Thoracic aorta (tissue), 2 donors: ENCODE results near the gene PARP6. TPM values are rescaled to one million over a fixed set of nuclear protein-coding genes. Genes with fewer than 3 reads are reported as not detected.

Source experiments
- ATAC-seq: fragments of 150-250 bp; one replicate; pipeline ENCODE4 v1.8.0; 2017; ENCODE audit warnings: low read depth; ENCODE audit not compliant: insufficient number of reproducible peaks, low FRiP score
- DNase-seq: peaks from one replicate; pipeline ENCODE4 v3.0.0-alpha.2; 2020; ENCODE audit warnings: low spot score
- H3K27ac ChIP-seq, 2 donors: fragments of 200-600 bp; sonication (generic); 1 replicate in 1 of 2; 2 replicates in 1 of 2; pipeline ENCODE4 v1.5.1; 2016; ENCODE audit warnings: mild to moderate bottlenecking in 2 of 2, moderate library complexity in 2 of 2
- H3K27me3 ChIP-seq: fragments of 200-600 bp; sonication (generic); replicated peaks from 2 replicates; pipeline ENCODE4 v1.6.0; 2016; ENCODE audit warnings: mild to moderate bottlenecking; ENCODE audit not compliant: insufficient read depth
- H3K36me3 ChIP-seq: fragments of 200-600 bp; sonication (generic); one replicate; pipeline ENCODE4 v1.5.1; 2016
- H3K4me1 ChIP-seq, 2 donors: fragments of 200-600 bp; sonication (generic); 1 replicate in 1 of 2; 2 replicates in 1 of 2; pipeline versions ENCODE4 v1.5.1 to v1.6.0; 2016; ENCODE audit warnings: low read depth in 2 of 2, mild to moderate bottlenecking in 1 of 2; ENCODE audit not compliant: control insufficient read depth in 1 of 2
- H3K4me3 ChIP-seq: fragments of 200-600 bp; sonication (generic); 2 replicates; pipeline ENCODE4 v1.5.1; 2016; ENCODE audit warnings: mild to moderate bottlenecking
- H3K9me3 ChIP-seq: fragments of 200-600 bp; sonication (generic); 2 replicates; pipeline ENCODE4 v1.5.1; 2016
- CTCF ChIP-seq: fragments of 200-600 bp; sonication (generic); IDR thresholded peaks from one replicate; pipeline ENCODE4 v1.5.1; 2019; ENCODE audit warnings: antibody characterized with exemption
- total RNA-seq, 2 donors: library from RNA; depleted of rRNA; stranded (reverse); fragments of >200 nt; gene quantifications; one replicate each; pipeline versions ENCODE4 v1.1.0 to v1.2.3, GENCODE V29; 2016

The PARP6 gene
- total RNA-seq, 2 donors from 2014 or later, result 44.0 to 49.9 TPM

- no peak for ATAC-seq
- Histone ChIP-seq H3K4me1 (peaks cover 27 to 56% of the 10 kb centered on the region in 2 donors), H3K27me3 (no peaks in the 10 kb centered on the region), H3K27ac (no peak overlapping the region), H3K9me3 (no peaks in the 10 kb centered on the region), H3K4me3 (no peak overlapping the region), H3K36me3 (peaks cover 12% of the 10 kb centered on the region)
- no peak for DNase-seq
- no peak for TF ChIP-seq CTCF
These were observed 49.1 kb downstream of the PARP6 start for GRCh38 chr15:72223278-72223677.

GRCh38 chr15:72222393-72222792 is 50.0 kb downstream of the PARP6 start:
- ATAC-seq, result no peak

GRCh38 chr15:72220687-72221086 is 51.7 kb downstream of the PARP6 start:
- no peak for TF ChIP-seq CTCF

More at GRCh38 chr15:72222393-72222792, 50.0 kb downstream of the PARP6 start:
- H3K36me3 ChIP-seq, result peaks cover 21% of the 10 kb centered on the region
- peak overlapping the region in 1 of 2 donors; percentile 8 for H3K27ac ChIP-seq
- H3K9me3 ChIP-seq, result no peaks in the 10 kb centered on the region
- TF ChIP-seq CTCF, result no peak
- no peak overlapping the region for H3K4me3 ChIP-seq
- H3K4me1 ChIP-seq, result peaks cover 24 to 47% of the 10 kb centered on the region in 2 donors
- DNase-seq, result peak; percentile 28
- no peaks in the 10 kb centered on the region for H3K27me3 ChIP-seq

GRCh38 chr15:72217216-72217615 is 55.1 kb downstream of the PARP6 start:
- Histone ChIP-seq H3K27ac (no peak overlapping the region), H3K4me3 (no peak overlapping the region), H3K27me3 (no peaks in the 10 kb centered on the region), H3K36me3 (peaks cover 57% of the 10 kb centered on the region), H3K4me1 (peaks cover 3 to 13% of the 10 kb centered on the region in 2 donors), H3K9me3 (no peaks in the 10 kb centered on the region)
- no peak for TF ChIP-seq CTCF
- DNase-seq (no peak), ATAC-seq (no peak)

More at GRCh38 chr15:72220687-72221086, 51.7 kb downstream of the PARP6 start:
- Histone ChIP-seq H3K27me3 (no peaks in the 10 kb centered on the region), H3K9me3 (no peaks in the 10 kb centered on the region), H3K4me1 (peaks cover 11 to 32% of the 10 kb centered on the region in 2 donors), H3K27ac (no peak overlapping the region), H3K36me3 (peaks cover 37% of the 10 kb centered on the region), H3K4me3 (no peak overlapping the region)
- no peak for ATAC-seq
- DNase-seq, result no peak

- Histone ChIP-seq H3K27me3 (no peaks in the 10 kb centered on the region), H3K9me3 (no peaks in the 10 kb centered on the region), H3K36me3 (peaks cover 68% of the 10 kb centered on the region), H3K27ac (no peak overlapping the region), H3K4me1 (peaks cover 0 to 7% of the 10 kb centered on the region in 2 donors), H3K4me3 (no peak overlapping the region)
- no peak for TF ChIP-seq CTCF
- DNase-seq, result no peak
- no peak for ATAC-seq
These were observed 56.3 kb downstream of the PARP6 start for GRCh38 chr15:72216079-72216478.
